ENCODE measurements around the gene PCSK1N.

Gene PCSK1N

DNA sequence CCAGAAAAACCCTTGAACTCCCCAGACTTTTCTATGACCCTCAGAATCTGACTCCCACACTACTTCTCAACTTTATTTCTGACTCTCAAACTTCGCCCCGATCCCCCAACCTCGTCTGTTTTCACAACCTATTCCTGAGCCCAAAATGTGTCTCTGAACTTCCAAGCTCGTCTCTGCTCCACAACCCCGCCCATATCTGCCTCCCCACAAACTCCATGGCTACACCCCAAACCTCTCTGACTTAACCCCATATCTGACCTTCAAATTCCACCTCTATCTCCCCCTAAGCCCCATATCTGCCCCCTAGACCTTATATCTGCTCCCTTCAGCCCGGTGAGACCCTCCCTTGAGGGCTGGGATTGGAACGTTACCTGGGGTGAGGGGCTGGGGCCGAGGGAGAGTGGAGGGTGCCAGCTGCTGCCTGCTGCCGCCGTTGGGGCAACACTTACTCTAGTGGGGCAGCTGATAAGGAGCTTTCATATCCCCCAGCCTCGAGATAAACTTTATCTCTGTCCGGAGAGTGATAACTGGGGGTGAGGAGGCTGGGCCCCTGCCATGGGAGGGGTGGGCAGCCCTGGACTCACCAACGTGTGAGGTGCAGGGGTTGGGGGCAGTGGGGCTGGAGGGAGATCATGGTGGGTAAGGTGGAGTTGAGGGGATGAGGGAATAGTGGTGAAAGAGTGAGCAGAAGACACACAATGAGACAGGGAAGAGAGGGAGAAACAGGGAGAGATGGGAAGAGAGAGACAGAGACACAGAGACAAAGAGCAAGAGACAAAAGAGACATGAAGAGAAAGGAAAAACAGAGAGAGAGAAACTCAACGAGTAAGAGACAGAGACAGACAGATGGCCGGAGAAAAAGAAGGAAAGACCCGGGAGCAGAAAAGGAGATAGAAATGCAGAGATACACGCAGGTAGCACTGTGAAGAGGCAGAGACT lies 47.6 kb downstream of the PCSK1N start:
- DNase-seq = no peak

DNA sequence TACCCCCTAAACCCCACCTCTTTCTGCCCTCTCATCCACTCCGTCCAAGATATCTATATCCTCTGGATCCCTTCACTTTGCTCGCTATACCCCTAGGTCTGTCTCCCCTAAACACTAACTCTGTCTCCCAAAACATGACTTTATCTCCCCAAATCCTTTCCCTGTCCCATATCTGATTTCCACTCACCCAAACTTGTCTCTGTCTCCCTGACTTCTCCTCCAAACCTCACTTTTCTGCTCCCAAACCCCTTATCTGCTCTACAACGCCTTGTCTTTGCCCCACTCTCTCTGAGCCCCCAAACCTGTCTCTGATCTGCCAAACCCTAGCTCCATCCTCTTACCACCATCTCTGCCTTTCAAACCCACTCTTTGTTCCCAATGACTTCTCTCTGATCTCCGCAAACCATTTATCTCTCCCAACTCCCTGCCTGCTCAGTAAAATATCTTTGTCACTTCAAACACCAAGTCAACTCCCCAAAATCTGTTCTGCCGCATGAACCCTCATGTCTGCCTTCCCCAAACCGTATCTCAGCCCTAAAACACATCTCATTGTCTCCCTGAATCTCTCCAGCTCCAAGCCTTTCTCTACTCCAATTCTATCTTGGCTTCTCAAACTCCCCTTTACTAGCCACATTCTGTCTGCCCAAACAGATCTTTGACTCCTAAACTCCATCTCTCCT lies 48.4 kb downstream of the PCSK1N start:
- no peak for DNase-seq

DNA sequence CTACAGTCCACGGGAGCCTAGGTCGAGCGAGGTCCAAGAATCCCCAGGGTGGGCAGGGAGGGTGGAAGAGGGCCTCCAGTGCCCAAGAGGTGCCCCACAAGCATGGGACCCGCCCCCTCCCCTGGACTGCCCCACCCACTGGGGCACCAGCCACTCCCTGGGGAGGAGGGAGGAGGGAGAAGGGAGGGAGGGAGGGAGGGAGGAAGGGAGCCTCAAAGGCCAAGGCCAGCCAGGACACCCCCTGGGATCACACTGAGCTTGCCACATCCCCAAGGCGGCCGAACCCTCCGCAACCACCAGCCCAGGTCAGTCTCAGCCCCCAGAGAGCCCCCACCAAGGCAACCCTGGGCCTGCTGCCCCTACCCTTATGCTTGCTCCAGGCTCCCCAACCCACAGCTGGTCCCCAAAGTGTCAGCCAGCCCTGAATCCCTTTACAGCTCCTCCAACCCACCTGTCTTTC lies 49.0 kb downstream of the PCSK1N start, which contains the start of gene GATA1:
Gene GATA1, plus strand, starts transcription at position 250 of the 460 bp plus-strand sequence. CDS start 4,520 bp downstream, outside the sequence.
- DNase-seq = no peak

DNA sequence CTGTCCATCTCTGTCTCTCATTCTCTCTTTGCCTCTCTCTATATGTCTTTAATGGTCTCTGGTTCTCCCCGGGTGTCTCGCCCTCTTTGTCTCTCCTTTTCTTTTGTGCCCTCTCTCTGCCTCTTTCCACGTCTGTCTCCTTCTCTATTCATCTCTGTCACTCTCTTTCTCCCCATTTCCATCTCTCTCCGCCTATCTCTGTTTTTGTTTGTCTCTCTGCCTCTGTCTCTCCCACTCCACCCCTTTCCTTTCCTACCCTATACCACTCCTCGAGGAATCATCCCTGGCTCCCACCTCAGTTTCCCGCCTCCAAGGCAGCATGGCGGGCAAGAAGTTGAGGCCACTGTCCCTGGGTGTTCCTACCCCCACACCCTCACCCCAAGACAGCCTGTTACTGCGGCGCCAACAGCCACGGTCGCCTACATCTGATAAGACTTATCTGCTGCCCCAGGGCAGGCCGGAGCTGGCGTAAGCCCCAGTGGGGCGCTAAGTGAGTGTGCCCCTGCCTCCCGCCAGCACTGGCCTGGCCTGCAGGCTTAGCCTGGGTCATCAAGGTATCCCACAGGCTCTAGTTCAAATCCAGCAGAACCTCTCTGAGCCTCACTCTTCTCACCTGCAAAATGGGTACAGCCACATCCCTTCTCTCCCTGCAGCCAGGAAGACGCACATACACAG lies 49.7 kb downstream of the PCSK1N start:
- no peak for DNase-seq

DNA sequence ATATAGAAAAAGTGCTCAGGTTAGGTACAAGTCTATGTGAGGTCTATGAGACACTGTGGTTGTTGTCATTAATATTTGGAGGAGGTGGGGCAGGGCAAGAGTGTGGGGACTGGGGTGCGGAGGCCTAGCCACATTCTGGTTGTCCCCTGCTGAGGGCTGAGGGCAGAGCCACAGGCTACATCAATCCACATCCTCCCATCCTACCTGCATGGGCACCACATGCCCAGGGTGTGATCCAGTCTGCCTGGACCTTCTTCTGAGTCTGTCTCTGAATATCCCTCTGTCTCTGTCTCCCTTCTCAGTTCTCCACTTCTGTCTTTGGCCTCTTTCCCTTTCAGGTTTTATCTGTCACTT lies 50.2 kb downstream of the PCSK1N start:
- DNase-seq = no peak

DNA sequence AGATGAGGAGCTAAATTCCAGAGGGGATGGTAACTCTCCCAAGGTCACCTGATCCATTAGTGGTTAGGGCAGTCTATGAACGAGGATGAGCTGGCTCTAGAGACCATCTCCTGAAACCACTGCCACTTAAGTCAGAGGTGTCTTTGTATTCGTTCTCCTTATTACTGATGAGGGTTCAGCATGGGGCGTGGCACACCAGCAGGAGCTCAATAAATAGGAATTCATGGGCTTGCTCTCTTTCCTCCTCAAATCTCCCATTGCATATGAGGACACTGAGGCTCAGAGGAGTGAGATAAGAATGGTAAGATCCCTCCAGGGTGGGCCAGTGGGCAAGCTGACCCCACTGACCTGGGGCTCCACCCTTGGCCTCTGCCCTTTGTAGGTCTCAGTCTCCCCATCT lies 50.7 kb downstream of the PCSK1N start:
- no peak for DNase-seq

DNA sequence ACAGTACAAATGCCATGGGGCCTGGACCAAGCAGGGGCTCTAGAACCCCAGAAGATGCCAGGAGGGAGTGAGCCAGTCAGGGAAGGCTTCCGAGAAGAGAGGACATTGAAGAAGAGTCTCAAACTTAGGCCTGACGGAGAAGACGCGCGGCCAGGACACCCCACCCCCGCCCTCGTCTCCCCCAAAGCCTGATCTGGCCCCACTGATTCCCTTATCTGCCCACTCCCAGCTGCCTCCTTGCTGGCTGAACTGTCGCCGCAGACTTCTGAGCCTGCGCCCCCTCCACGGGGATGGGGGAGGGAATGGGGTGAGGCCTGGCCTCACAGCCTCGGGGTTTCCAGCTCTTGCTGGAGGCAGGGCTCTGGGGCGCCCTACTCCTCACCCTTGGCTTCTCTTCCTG lies 52.6 kb downstream of the PCSK1N start:
- no peak for DNase-seq

DNA sequence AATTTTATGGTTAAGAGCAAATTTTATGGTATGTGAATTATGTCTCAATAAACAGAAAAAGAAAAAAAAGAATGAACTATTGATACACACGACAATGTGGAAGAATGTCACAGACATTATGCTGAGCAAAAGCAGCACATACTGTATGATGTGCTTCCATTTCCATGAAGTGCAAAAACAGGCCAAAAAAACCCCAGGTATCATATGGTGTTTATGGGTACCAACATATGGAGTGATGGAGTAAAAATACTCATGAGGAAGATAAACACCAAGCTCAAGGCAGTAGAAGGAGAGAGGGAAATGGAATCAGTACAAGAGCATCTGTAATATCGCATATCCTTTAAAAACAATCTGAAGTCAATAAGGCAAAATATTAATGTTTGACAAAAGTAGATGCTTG lies 53.2 kb downstream of the PCSK1N start:
- DNase-seq = no peak

DNA sequence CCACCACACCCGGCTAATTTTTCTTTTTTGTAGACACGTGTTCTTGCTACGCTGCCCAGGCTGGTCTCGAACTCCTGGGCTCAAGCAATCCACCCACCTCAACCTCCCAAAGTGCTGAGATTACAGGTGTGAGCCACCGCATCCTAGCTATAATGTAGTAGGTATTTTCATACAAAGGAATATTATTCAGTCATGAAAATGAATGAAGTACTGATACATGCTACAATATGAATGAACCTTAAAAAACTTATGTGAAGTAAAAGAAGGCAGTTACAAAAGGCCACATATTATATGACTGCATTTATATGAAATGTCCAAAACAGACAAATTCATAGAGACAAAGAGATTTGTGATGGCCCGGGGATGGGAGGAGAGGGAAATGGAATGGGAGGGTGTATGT lies 53.7 kb downstream of the PCSK1N start:
- no peak for DNase-seq

All from NCI-H1048 (cell line).